ENCODE data around the gene CBX5.
"Not testable (repeated sequence)": the region's sequence is repeated elsewhere in the genome, so short reads cannot be mapped to it uniquely, and the experiment has no call there.

Gene CBX5

DNA sequence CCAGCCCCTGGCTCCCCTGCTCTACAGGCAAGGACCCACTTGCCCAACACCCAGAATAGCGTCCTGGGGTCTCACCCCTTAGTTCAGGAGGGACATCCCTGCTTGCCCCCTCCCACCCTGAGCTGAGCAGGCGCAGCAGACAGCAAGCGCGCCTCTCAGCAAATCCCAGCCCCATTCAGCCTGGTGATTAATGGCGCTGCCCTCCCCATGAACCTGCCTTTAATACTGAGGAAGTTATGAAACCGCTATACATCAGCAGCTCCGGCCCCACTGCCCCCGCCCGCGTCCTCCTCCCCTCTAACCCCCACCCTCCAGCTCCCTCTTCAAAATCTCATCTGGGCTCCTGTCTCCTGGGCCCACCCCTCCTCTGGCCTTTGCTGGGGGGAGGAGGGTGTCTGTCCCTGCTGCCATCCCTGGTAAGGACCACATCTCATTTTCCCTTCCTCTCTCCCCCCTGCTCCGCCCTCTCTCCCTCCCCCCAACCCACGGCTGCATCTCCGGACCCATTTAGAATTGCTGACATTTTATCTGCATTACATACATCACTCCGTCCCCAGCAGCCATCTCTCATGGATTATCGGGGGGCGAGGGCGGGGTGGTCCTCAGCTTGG lies 84.1 kb downstream of the CBX5 start:
- DNase-seq: no peak

DNA sequence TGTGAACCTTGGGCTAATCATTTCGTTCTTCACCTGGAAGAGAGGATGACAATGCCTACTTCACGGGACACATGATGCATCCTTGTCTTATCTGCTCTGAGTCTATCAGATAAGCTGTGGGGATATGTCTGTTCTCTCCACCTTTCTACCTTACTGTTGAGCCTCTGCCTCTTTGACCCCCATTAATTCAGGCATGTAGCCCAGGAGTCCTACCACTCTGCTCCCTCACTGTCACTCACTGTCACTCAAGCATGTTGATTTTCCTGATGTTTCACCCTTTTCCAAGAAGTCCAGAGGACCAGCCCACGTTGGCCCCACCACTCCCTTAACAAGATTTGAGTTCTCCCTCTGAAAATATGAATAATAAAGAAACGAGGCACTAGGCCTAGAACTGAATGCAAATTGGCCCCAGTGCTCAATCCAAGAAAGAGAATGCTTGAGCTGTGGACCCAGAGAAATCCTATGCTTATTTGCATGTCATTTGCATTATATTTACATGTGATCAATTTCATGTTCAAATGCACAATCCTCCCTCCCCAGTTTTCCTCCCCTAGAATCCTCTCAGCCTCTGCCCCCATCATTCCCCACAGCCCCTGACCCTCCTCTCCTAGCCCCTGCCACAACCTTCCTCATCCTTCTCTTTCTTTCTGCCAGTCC lies 84.7 kb downstream of the CBX5 start:
- no peak for DNase-seq

DNA sequence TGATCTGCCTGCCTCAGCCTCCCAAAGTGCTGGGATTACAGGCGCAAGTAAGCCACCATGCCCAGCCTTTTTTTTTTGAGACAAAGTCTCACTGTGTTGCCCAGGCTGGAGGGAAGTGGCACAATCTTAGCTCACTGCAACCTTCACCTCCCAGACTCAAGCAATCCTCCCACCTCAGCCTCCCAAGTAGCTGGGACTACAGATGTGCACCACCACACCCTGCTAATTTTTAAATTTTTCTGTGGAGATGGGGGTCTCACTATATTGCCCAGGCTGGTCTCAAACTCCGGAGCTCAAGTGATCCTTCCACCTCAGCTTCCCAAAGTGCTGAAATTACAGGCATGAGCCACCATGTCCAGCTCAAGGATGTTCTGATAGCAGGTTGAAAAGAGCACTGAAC lies 85.3 kb downstream of the CBX5 start:
- not testable (repeated sequence) for DNase-seq

DNA sequence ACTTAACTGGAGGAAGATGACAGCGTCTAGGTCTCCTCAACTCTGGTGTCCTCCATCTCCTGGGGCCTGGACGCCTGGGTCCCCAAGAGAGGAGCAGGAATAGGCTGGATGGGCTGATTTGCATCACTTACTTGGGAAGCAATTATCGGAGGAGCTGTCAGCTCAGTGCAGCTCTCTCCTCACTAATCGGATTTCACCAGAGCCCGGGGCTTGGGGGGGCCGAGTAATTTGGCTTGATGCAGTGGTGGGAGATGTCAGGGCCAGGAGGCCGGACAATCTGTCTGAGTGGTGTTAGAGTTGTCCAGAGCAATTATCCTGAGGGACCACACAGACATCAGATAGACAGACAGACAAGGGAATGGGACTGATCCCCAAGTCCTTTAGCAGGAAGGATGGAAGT lies 86.5 kb downstream of the CBX5 start:
- DNase-seq: no peak

DNA sequence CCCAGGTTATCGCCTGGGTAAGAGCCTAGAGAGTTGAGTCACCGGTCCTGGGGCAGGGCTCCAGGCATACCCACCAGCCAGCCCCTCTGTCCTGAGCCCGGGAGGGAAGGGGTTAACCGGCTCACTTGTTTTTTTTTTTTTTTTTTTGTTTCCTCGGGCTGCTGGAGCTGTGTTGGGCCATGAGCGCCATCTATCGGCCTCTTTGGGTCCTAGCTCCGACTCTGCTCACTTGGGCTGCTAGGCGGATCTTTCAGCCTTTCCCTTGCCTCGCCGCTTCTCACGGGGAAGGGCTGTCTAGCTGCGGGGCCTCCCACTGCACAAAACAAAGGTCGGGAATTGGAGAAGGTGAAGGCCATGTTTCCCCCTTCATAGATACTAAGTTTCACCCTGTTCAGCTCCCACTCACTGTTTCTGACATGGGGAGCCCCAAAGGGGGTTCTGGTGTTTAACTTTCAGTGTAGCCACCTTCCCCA lies 88.3 kb downstream of the CBX5 start:
- peak; percentile 83 for DNase-seq

DNA sequence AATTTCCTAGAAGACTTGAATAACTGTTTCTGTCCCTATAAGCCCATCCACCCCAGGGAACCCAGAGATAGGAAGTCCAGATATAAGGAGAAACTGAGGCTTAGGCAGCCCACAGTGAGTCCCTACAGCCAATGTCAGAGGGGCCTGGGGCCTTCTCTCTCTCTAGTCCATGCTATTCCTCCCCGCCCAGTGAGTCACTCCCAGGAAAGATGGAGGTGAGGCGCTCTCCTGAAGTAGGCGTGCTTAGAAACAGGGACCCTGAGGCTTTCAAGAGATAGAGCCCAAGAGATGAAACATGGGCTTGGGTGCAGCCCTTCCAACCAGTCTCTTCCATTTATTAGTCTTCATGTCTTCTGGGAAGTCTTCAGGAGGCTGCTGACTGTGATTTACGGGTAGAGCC lies 88.8 kb downstream of the CBX5 start:
- DNase-seq: no peak

DNA sequence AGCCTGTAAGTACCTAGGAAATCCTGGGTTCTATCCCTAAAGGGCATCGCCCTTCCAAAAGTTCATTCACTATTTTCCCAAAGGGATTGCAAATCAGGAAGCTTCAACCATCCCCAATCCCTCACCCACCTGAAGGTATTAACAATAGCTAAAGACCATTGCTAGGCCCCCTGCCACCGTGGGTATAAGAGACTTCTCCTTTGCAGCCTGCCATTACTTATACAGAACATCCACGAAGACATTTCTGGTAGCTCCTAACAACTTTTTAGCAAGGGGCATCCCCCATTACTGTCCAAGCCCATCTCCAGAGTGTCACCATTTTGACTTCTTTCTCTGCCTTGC lies 90.8 kb downstream of the CBX5 start:
- DNase-seq: no peak

DNA sequence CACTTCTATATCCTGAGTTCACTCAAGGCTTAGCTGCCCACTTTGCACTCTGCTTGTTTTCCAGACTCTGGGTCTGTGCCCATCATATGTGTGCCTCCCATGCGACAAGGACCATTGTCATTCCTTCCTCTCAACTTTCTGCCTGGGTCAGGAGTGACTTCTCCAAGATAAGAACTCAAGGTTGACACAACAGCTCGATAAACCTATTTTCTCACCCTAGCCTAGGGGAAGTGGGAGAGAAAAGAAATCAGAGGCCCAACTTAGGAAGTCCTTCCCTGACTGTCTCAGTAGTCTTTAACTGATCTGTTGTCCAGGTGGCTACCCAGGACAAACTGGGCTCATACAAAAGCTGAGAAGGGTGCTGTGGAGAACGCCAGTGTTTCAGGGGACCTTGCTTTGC lies 92.8 kb downstream of the CBX5 start:
- no peak for DNase-seq

DNA sequence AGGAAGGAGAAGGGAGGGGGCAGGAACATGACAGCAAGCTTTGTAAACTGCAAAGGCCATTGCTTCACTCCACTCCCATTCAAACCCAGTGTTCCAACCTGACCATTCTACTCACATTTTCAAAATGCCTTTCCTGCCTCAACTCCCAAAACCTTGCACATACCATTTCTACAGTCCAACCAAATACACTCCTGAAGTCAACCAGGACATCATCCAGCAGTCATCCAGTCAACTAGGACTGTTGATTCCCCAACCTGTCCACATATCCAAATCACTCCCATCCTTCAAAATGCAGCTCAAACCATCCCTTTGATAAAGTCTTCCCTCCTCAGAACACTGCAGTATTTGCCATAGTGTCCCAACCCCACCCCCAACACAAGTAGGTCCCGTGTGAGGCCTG lies 94.0 kb downstream of the CBX5 start:
- no peak for DNase-seq

DNA sequence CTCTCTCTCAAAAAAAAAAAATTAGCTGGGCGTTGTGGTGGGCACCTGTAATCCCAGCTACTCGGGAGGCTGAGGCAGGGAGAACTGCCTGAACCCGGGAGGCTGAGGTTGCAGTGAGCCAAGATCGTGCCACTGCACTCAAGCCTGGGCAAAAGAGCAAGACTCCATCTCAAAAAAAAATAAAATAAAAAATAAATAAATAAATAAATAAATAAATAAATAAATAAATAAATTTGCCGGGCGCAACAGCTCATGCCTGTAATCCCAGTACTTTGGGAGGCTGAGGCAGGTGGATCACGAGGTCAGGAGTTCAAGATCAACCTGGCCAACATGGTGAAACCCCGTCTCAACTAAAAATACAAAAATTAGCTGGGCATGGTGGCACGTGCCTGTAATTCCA lies 94.6 kb downstream of the CBX5 start:
- not testable (repeated sequence) for DNase-seq

DNA sequence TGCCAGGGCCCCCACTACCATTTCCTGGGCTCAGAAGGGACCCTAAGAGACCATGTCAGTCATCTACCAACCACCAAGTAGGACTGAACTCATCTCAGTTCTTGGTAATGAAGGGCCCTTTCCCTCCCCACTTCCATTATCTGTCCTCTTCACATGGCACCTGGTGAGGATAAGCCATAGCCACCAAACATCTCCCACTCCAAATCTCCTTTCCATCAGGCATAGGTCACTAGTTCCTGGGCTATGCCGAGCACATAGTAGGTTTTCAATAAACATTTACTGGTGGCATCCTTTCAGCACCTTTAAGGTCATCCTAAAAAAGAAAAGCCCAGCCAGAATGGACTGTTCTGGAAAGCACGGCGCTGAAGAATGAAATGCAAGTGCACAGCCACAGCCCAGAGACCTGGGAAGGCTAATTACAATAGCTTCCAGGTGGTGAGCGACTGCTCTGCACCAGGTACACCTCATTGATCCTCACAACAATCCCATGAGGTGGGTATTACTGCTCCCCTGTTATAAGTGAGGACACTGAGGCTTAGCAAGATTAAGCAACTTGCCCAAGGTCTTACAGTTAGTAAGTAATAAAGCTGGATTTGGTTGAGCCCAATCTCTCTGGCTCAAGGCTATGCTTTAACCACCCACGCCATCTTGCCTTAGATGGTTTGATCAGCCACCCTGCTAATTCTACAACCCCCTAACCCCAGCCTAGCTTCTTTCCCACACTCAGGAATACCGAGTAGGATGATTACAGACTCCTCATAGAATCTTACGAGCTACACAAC lies 95.7 kb downstream of the CBX5 start:
- DNase-seq: no peak

DNA sequence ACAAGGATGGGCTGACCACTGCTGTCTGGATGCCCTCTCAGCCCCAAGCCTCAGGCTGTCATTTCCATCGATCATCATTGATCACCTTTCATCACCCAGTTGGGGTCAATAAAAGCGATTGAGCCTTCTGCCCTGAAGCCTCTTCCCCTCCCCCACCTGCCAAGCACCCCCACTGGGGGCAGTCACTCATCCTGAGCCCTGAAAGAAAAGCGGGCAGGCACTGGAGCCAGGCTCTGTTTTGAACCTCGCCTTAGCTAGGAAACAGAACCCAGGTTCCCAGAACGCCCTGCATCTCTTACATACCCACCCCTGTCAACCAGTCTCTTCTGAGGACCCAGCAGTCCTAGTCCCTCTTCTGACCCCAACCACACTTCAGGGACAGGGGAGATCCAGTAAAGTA lies 96.9 kb downstream of the CBX5 start:
- no peak for DNase-seq

DNA sequence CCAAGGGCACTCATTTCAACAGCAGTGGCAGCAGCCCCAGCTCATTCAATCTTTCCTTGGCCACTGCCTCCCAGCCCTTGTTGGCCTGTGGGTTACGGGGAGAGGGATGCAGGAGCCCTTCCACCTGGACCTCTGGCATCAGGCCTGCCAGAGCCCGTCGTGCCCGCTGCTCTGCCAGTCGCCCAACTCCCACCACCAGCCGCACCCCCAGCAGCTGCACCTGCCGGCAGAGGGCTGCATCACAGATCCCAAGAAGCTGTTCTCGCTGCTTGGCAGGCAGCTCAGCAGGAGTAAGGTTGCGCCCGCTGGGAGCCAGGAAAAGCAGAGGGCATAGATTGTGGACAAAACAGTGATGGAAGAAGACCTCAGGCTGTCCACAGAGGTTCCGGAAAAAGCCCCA lies 97.8 kb downstream of the CBX5 start:
- no peak for DNase-seq

Data from NCI-H2171 (cell line).